Astrocyte (in vitro differentiated cells and primary cell): ENCODE results near the gene NECTIN4. TPM values are rescaled to one million over a fixed set of nuclear protein-coding genes. Genes with fewer than 3 reads are reported as not detected.

Source experiments
- DNase-seq: peaks from one replicate; pipeline ENCODE4 v3.0.0-alpha.2; 2010; ENCODE audit warnings: low read depth
- FAIRE-seq: peaks from 2 replicates; lab custom pipeline; 2011; peaks lifted over from hg19 to GRCh38; lab: Jason Lieb, UNC
- H2AFZ ChIP-seq: 2 replicates; pipeline ENCODE4 v1.6.0; 2012; ENCODE audit warnings: low read depth, low read length, inconsistent platforms
- H3K27ac ChIP-seq: 2 replicates; pipeline ENCODE4 v1.5.1; 2011; ENCODE audit warnings: low read depth, low read length, inconsistent platforms
- H3K27me3 ChIP-seq: 2 replicates; pipeline ENCODE4 v1.6.0; 2011; ENCODE audit warnings: low read length, inconsistent platforms; ENCODE audit not compliant: insufficient read depth
- H3K36me3 ChIP-seq: 2 replicates; pipeline ENCODE4 v1.5.1; 2011; ENCODE audit warnings: low read length, inconsistent platforms; ENCODE audit not compliant: insufficient read depth
- H3K4me1 ChIP-seq: 2 replicates; pipeline ENCODE4 v1.5.1; 2011; ENCODE audit warnings: low read length, inconsistent platforms; ENCODE audit not compliant: insufficient read depth
- H3K4me2 ChIP-seq: 2 replicates; pipeline ENCODE4 v1.6.0; 2012; ENCODE audit warnings: low read length, inconsistent platforms
- H3K4me3 ChIP-seq: 2 replicates; pipeline ENCODE4 v1.5.1; 2011; ENCODE audit warnings: low read depth, mild to moderate bottlenecking, low read length, inconsistent platforms; ENCODE audit not compliant: insufficient read depth
- H3K79me2 ChIP-seq: 2 replicates; pipeline ENCODE4 v1.6.0; 2012; ENCODE audit warnings: mild to moderate bottlenecking, low read length, inconsistent platforms; ENCODE audit not compliant: insufficient read depth
- H3K9ac ChIP-seq: 2 replicates; pipeline ENCODE4 v1.6.0; 2012; ENCODE audit warnings: mild to moderate bottlenecking, low read length, inconsistent platforms
- H3K9me3 ChIP-seq: 2 replicates; pipeline ENCODE4 v1.5.1; 2012; ENCODE audit warnings: low read depth, mild to moderate bottlenecking, low read length, inconsistent platforms; ENCODE audit not compliant: insufficient read depth
- H4K20me1 ChIP-seq: 2 replicates; pipeline ENCODE4 v1.6.0; 2012; ENCODE audit warnings: low read length, inconsistent platforms; ENCODE audit not compliant: insufficient read depth
- H3K27ac Mint-ChIP-seq: one replicate; pipeline ENCODE4 v1.8.0; 2021; ENCODE audit warnings: mild to moderate bottlenecking, mixed read lengths; ENCODE audit not compliant: unreplicated experiment
- H3K27me3 Mint-ChIP-seq: one replicate; pipeline ENCODE4 v1.8.0; 2021; ENCODE audit warnings: low read depth, mixed read lengths; ENCODE audit not compliant: unreplicated experiment
- H3K36me3 Mint-ChIP-seq: one replicate; pipeline ENCODE4 v1.8.0; 2021; ENCODE audit warnings: low read depth, mixed read lengths; ENCODE audit not compliant: unreplicated experiment
- H3K4me1 Mint-ChIP-seq: one replicate; pipeline ENCODE4 v1.8.0; 2021; ENCODE audit warnings: low read depth, mixed read lengths; ENCODE audit not compliant: unreplicated experiment
- H3K4me3 Mint-ChIP-seq: one replicate; pipeline ENCODE4 v1.8.0; 2021; ENCODE audit warnings: mild to moderate bottlenecking, moderate library complexity, mixed read lengths; ENCODE audit not compliant: unreplicated experiment
- H3K9me3 Mint-ChIP-seq: one replicate; pipeline ENCODE4 v1.8.0; 2021; ENCODE audit warnings: mild to moderate bottlenecking, mixed read lengths; ENCODE audit not compliant: unreplicated experiment
- EZH2 ChIP-seq: IDR thresholded peaks from 2 replicates; pipeline ENCODE4 v1.6.1; 2012; ENCODE audit warnings: mild to moderate bottlenecking, low read length, inconsistent platforms; ENCODE audit not compliant: insufficient read depth
- total RNA-seq: library from RNA; stranded (reverse); gene quantifications from 2 replicates; pipeline ENCODE4 v1.2.1, GENCODE V29; 2021
- TF ChIP-seq, protein P1 (sequence below): IDR thresholded peaks from 2 replicates; pipeline ENCODE4 v1.5.1; 2011; ENCODE audit warnings: low read depth, mild to moderate bottlenecking, inconsistent platforms, low read length, moderate library complexity; ENCODE audit not compliant: insufficient read depth

The NECTIN4 gene
- total RNA-seq, 1 donor from 2014 or later: 1.9 TPM

GRCh38 chr1:161131523-161132409 lies 42.4 kb upstream of the NECTIN4 start:
- H3K27ac Mint-ChIP-seq: peak overlapping the region; percentile 77
- peaks cover 25% of the 10 kb centered on the region for H3K4me1 Mint-ChIP-seq
- H3K9me3 ChIP-seq: no peaks in the 10 kb centered on the region
- H3K4me3 Mint-ChIP-seq: no peak overlapping the region
- DNase-seq (peak; percentile 25), FAIRE-seq (no peak)
- no peaks in the 10 kb centered on the region for H3K27me3 ChIP-seq
- H4K20me1 ChIP-seq: peaks cover 52% of the 10 kb centered on the region
- peaks cover 23% of the 10 kb centered on the region for H3K36me3 ChIP-seq
- no peak for TF ChIP-seq EZH2
- TF ChIP-seq, protein P1, sequence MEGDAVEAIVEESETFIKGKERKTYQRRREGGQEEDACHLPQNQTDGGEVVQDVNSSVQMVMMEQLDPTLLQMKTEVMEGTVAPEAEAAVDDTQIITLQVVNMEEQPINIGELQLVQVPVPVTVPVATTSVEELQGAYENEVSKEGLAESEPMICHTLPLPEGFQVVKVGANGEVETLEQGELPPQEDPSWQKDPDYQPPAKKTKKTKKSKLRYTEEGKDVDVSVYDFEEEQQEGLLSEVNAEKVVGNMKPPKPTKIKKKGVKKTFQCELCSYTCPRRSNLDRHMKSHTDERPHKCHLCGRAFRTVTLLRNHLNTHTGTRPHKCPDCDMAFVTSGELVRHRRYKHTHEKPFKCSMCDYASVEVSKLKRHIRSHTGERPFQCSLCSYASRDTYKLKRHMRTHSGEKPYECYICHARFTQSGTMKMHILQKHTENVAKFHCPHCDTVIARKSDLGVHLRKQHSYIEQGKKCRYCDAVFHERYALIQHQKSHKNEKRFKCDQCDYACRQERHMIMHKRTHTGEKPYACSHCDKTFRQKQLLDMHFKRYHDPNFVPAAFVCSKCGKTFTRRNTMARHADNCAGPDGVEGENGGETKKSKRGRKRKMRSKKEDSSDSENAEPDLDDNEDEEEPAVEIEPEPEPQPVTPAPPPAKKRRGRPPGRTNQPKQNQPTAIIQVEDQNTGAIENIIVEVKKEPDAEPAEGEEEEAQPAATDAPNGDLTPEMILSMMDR: no peak
- H3K79me2 ChIP-seq: peaks cover 76% of the 10 kb centered on the region
- H3K4me2 ChIP-seq: peak overlapping the region; percentile 100
- peak overlapping the region; percentile 93 for H3K4me3 ChIP-seq
- H3K27me3 Mint-ChIP-seq: no peaks in the 10 kb centered on the region
- H3K9ac ChIP-seq: peak overlapping the region; percentile 94
- H3K4me1 ChIP-seq: peaks cover 5% of the 10 kb centered on the region
- peak overlapping the region; percentile 91 for H3K27ac ChIP-seq
- peaks cover 21% of the 10 kb centered on the region for H3K36me3 Mint-ChIP-seq
- no peaks in the 10 kb centered on the region for H3K9me3 Mint-ChIP-seq
- H2AFZ ChIP-seq: peak overlapping the region; percentile 56

DNA sequence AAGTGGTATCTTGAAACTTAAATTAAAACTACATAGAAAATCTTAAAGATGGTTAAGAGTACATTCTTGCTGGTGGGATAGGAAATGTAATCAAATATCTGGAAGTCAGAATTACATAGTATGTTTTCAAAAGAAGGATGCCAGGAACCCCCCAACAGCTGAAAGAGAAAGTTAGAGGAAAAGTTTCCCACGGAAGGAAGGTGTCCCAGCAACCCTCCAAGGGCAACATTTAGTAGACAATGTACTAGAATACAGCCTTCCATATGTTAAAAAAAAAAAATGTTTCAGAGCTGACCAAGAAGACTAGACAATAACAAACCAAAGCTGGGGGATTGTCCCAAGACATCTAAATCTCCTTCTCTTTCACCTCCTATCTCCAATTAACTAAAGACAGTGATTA lies 40.9 kb upstream of the NECTIN4 start:
- H3K4me3 ChIP-seq: no peak overlapping the region
- no peak for FAIRE-seq
- Mint-ChIP-seq H3K9me3 (no peaks in the 10 kb centered on the region), H3K27me3 (no peaks in the 10 kb centered on the region), H3K4me1 (peaks cover 28% of the 10 kb centered on the region), H3K27ac (peak overlapping the region; percentile 22), H3K36me3 (peaks cover 25% of the 10 kb centered on the region), H3K4me3 (no peak overlapping the region)
- no peaks in the 10 kb centered on the region for H3K27me3 ChIP-seq
- DNase-seq: no peak
- no peak overlapping the region for H3K27ac ChIP-seq
- no peaks in the 10 kb centered on the region for H3K9me3 ChIP-seq
- TF ChIP-seq EZH2: no peak
- TF ChIP-seq, protein P1: no peak
- H3K79me2 ChIP-seq: peaks cover 83% of the 10 kb centered on the region
- H3K36me3 ChIP-seq: peaks cover 30% of the 10 kb centered on the region
- peak overlapping the region; percentile 100 for H3K4me2 ChIP-seq
- no peak overlapping the region for H2AFZ ChIP-seq
- H4K20me1 ChIP-seq: peaks cover 59% of the 10 kb centered on the region
- peaks cover 5% of the 10 kb centered on the region for H3K4me1 ChIP-seq
- no peak overlapping the region for H3K9ac ChIP-seq
